GM23338 (cell line): ENCODE measurements around the gene RAB1B. TPM values are rescaled to one million over a fixed set of nuclear protein-coding genes. Genes with fewer than 3 reads are reported as not detected.

Experiments used
- ATAC-seq: fragments of 200-7000 bp; cut with Tn5 transposase; 3 replicates; pipeline ENCODE4 v1.9.1; 2020
- DNase-seq: peaks from one replicate; pipeline ENCODE4 v3.0.0-alpha.2; 2015; ENCODE audit warnings: low spot score
- H2AFZ ChIP-seq: fragments of 200-600 bp; sonication (generic); 2 replicates; pipeline ENCODE4 v1.8.0; 2016; ENCODE audit warnings: antibody characterized with exemption, mild to moderate bottlenecking, moderate library complexity
- H3F3A ChIP-seq: fragments of 200-600 bp; sonication (generic); replicated peaks from 2 replicates; pipeline ENCODE4 v1.8.0; 2017; ENCODE audit warnings: antibody characterized with exemption, mixed run types, low read depth
- H3K27ac ChIP-seq: fragments of 200-600 bp; sonication (generic); 2 replicates; pipeline ENCODE4 v1.6.1; 2016; ENCODE audit warnings: low read depth
- H3K27me3 ChIP-seq: fragments of 200-600 bp; sonication (generic); 2 replicates; pipeline ENCODE4 v1.8.0; 2016; ENCODE audit warnings: mild to moderate bottlenecking, mixed run types, moderate library complexity; ENCODE audit not compliant: insufficient read depth
- H3K36me3 ChIP-seq: fragments of 200-600 bp; sonication (generic); 2 replicates; pipeline ENCODE4 v1.8.0; 2016; ENCODE audit warnings: mild to moderate bottlenecking; ENCODE audit not compliant: insufficient read depth
- H3K4me1 ChIP-seq: fragments of 200-600 bp; sonication (generic); 2 replicates; pipeline ENCODE4 v1.8.0; 2016; ENCODE audit warnings: mild to moderate bottlenecking, moderate library complexity; ENCODE audit not compliant: insufficient read depth
- H3K4me2 ChIP-seq: fragments of 200-600 bp; sonication (generic); 2 replicates; pipeline ENCODE4 v1.7.1; 2017; ENCODE audit warnings: mixed run types
- H3K4me3 ChIP-seq: fragments of 200-600 bp; sonication (generic); 2 replicates; pipeline ENCODE4 v1.6.1; 2016; ENCODE audit warnings: mixed run types
- H3K79me2 ChIP-seq: fragments of 200-600 bp; sonication (generic); replicated peaks from 2 replicates; pipeline ENCODE4 v1.8.0; 2017; ENCODE audit warnings: mild to moderate bottlenecking; ENCODE audit not compliant: insufficient read depth
- H3K9me2 ChIP-seq: fragments of 200-600 bp; sonication (generic); 2 replicates; pipeline ENCODE4 v1.8.0; 2017; ENCODE audit not compliant: insufficient read depth
- H4K20me1 ChIP-seq: fragments of 200-600 bp; sonication (generic); replicated peaks from 2 replicates; pipeline ENCODE4 v1.8.0; 2017; ENCODE audit warnings: mild to moderate bottlenecking; ENCODE audit not compliant: insufficient read depth
- H3K27ac Mint-ChIP-seq: 2 replicates; pipeline ENCODE4 v1.8.0; 2020; ENCODE audit warnings: inconsistent platforms, mild to moderate bottlenecking, moderate library complexity, mixed read lengths
- H3K27me3 Mint-ChIP-seq: 3 replicates; pipeline ENCODE4 v1.8.0; 2022; ENCODE audit warnings: low read depth, mild to moderate bottlenecking, moderate library complexity, mixed read lengths, inconsistent platforms; ENCODE audit not compliant: insufficient read depth, poor library complexity
- H3K36me3 Mint-ChIP-seq: 3 replicates; pipeline ENCODE4 v1.8.0; 2021; ENCODE audit warnings: low read depth, mild to moderate bottlenecking, inconsistent platforms, moderate library complexity, mixed read lengths
- H3K4me1 Mint-ChIP-seq: 3 replicates; pipeline ENCODE4 v1.8.0; 2020; ENCODE audit warnings: mild to moderate bottlenecking, inconsistent platforms, mixed read lengths
- H3K4me3 Mint-ChIP-seq: 3 replicates; pipeline ENCODE4 v1.8.0; 2021; ENCODE audit warnings: moderate library complexity, mild to moderate bottlenecking, inconsistent platforms, mixed read lengths
- H3K9me3 Mint-ChIP-seq: 3 replicates; pipeline ENCODE4 v1.8.0; 2020; ENCODE audit warnings: moderate library complexity, mild to moderate bottlenecking, inconsistent platforms, mixed read lengths
- CREB1 ChIP-seq: fragments of 250-450 bp; sonication (Bioruptor Pico); IDR thresholded peaks from 2 replicates; pipeline ENCODE4 v1.5.0; 2020; ENCODE audit warnings: low read depth, mild to moderate bottlenecking, moderate library complexity
- ETS1 ChIP-seq: IDR thresholded peaks from 2 replicates; pipeline ENCODE4 v1.6.1; 2016; ENCODE audit warnings: antibody characterized with exemption
- EZH2 ChIP-seq: fragments of 200-600 bp; sonication (generic); IDR thresholded peaks from one replicate; pipeline ENCODE4 v1.8.0; 2017; ENCODE audit warnings: antibody characterized with exemption, mild to moderate bottlenecking, low read depth; ENCODE audit not compliant: unreplicated experiment
- EZH2phosphoT487 ChIP-seq: fragments of 200-600 bp; sonication (generic); IDR thresholded peaks from one replicate; pipeline ENCODE4 v1.8.1; 2018; ENCODE audit warnings: antibody characterized with exemption; ENCODE audit not compliant: unreplicated experiment
- JUNB ChIP-seq: IDR thresholded peaks from one replicate; pipeline ENCODE4 v1.6.1; 2016; ENCODE audit warnings: antibody characterized with exemption; ENCODE audit not compliant: unreplicated experiment
- NANOG ChIP-seq: IDR thresholded peaks from 2 replicates; pipeline ENCODE4 v1.6.1; 2016; ENCODE audit warnings: antibody characterized with exemption, borderline replicate concordance
- POLR2AphosphoS5 ChIP-seq: IDR thresholded peaks from 2 replicates; pipeline ENCODE4 v1.6.1; 2016; ENCODE audit warnings: antibody characterized with exemption, low read depth
- REST ChIP-seq: IDR thresholded peaks from one replicate; pipeline ENCODE4 v1.6.1; 2018; ENCODE audit warnings: antibody characterized with exemption; ENCODE audit not compliant: unreplicated experiment
- ZNF114 ChIP-seq: fragments of 250-450 bp; sonication (Bioruptor Pico); IDR thresholded peaks from 2 replicates; pipeline ENCODE4 v1.5.0; 2020; ENCODE audit warnings: mild to moderate bottlenecking, moderate library complexity
- ZNF331 ChIP-seq: fragments of 250-450 bp; sonication (Bioruptor Pico); IDR thresholded peaks from 2 replicates; pipeline ENCODE4 v1.5.0; 2020; ENCODE audit warnings: low read depth, mild to moderate bottlenecking, moderate library complexity
- ZNF462 ChIP-seq: fragments of 250-450 bp; sonication (Bioruptor Pico); IDR thresholded peaks from 2 replicates; pipeline ENCODE4 v1.5.0; 2020; ENCODE audit warnings: mild to moderate bottlenecking, moderate library complexity
- polyA plus RNA-seq: library from polyadenylated mRNA; unstranded; fragments of >200 nt; fragmentation: Nextera tagmentation; extraction: Ambion mirVana; gene quantifications from 2 replicates; pipeline ENCODE4 v1.2.1, GENCODE V29; 2016
- total RNA-seq: library from RNA; depleted of rRNA; stranded (reverse); fragments of >200 nt; shearing (Covaris generic); gene quantifications from 2 replicates; pipeline ENCODE4 v1.2.3, GENCODE V29; 2014

RAB1B gene
- total and polyA plus RNA-seq, 2 experiments from 2014 or later: 30.5 to 92.7 TPM

- no peak for TF ChIP-seq ETS1
- TF ChIP-seq REST: no peak
- no peak for TF ChIP-seq EZH2phosphoT487
- no peak for TF ChIP-seq NANOG
- no peak for TF ChIP-seq POLR2AphosphoS5
- no peak for TF ChIP-seq CREB1 (CRISPR knock-in tag)
- TF ChIP-seq ZNF331 (CRISPR knock-in tag): no peak
- no peak for TF ChIP-seq JUNB
These were observed 8.5 kb upstream of the RAB1B start (continued) for GRCh38 chr11:66259956-66260355.

- Histone ChIP-seq H2AFZ (no peak overlapping the region), H3K36me3 (0 out of 2 replicates have a peak, but pooled peaks cover 9% of the 10 kb centered on the region), H3K79me2 (peaks cover 11% of the 10 kb centered on the region; the same call in 1 of the 2 replicates), H3K4me2 (no peak overlapping the region), H3F3A (peaks cover 18% of the 10 kb centered on the region), H3K27me3 (no peaks in the 10 kb centered on the region), H3K4me1 (peaks cover 12% of the 10 kb centered on the region), H3K27ac (no peak overlapping the region), H3K9me2 (no peaks in the 10 kb centered on the region), H3K4me3 (no peak overlapping the region), H4K20me1 (peaks cover 8% of the 10 kb centered on the region; the same call in 1 of the 2 replicates)
- H3K9me3 Mint-ChIP-seq: no peaks in the 10 kb centered on the region
- ATAC-seq (no peak), DNase-seq (no peak)
- H3K4me3 Mint-ChIP-seq: no peak overlapping the region
- peaks cover 16% of the 10 kb centered on the region for H3K27me3 Mint-ChIP-seq
- H3K36me3 Mint-ChIP-seq: peaks cover 39% of the 10 kb centered on the region
- H3K27ac Mint-ChIP-seq: no peak overlapping the region
- peaks cover 13% of the 10 kb centered on the region for H3K4me1 Mint-ChIP-seq
- TF ChIP-seq EZH2 (no peak), ZNF462 (no peak), CREB1 (CRISPR knock-in tag) (no peak), REST (no peak), ZNF114 (no peak), NANOG (no peak), EZH2phosphoT487 (no peak)
These were observed 6.9 kb upstream of the RAB1B start for GRCh38 chr11:66261578-66261977.
